DND-41 (cell line): ENCODE results near the gene KCNIP4.

Experiments
- ATAC-seq: fragments of 200-7000 bp; cut with Tn5 transposase; 3 replicates; pipeline ENCODE4 v1.9.1; 2021; ENCODE audit warnings: low read depth; ENCODE audit not compliant: insufficient read depth
- DNase-seq: peaks from one replicate; pipeline ENCODE4 v3.0.0-alpha.2; 2020
- H2AFZ ChIP-seq: 2 replicates; pipeline ENCODE4 v1.6.0; 2012; ENCODE audit warnings: low read depth, low read length
- H3K27ac ChIP-seq: 2 replicates; pipeline ENCODE4 v1.5.1; 2012; ENCODE audit warnings: low read length, inconsistent platforms
- H3K27me3 ChIP-seq: fragments of 200-600 bp; sonication (generic); 2 replicates; pipeline ENCODE4 v1.6.0; 2012; ENCODE audit warnings: low read length, mild to moderate bottlenecking, inconsistent platforms; ENCODE audit not compliant: insufficient read depth, poor library complexity
- H3K36me3 ChIP-seq: 2 replicates; pipeline ENCODE4 v1.5.1; 2012; ENCODE audit warnings: low read length, inconsistent platforms; ENCODE audit not compliant: insufficient read depth
- H3K4me1 ChIP-seq: 2 replicates; pipeline ENCODE4 v1.5.1; 2012; ENCODE audit warnings: mild to moderate bottlenecking, low read length; ENCODE audit not compliant: insufficient read depth
- H3K4me2 ChIP-seq: 2 replicates; pipeline ENCODE4 v1.6.0; 2012; ENCODE audit warnings: mild to moderate bottlenecking, moderate library complexity, low read length, inconsistent platforms; ENCODE audit not compliant: insufficient read depth
- H3K4me3 ChIP-seq, 2 experiments: fragments of 200-600 bp in 1 of 2; shearing (Covaris generic) in 1 of 2; 2 replicates each; pipeline ENCODE4 v1.5.1; 2012 to 2016; ENCODE audit warnings: inconsistent platforms in 2 of 2, low read length in 2 of 2, mild to moderate bottlenecking in 2 of 2, low read depth in 1 of 2, moderate library complexity in 1 of 2
- H3K79me2 ChIP-seq: 2 replicates; pipeline ENCODE4 v1.6.0; 2012; ENCODE audit warnings: low read length, inconsistent platforms; ENCODE audit not compliant: insufficient read depth
- H3K9ac ChIP-seq: 2 replicates; pipeline ENCODE4 v1.6.0; 2012; ENCODE audit warnings: low read depth, mild to moderate bottlenecking, inconsistent platforms, low read length, moderate library complexity
- H3K9me3 ChIP-seq: 2 replicates; pipeline ENCODE4 v1.5.1; 2012; ENCODE audit warnings: low read length, moderate library complexity, mild to moderate bottlenecking, inconsistent platforms; ENCODE audit not compliant: insufficient read depth, severe bottlenecking
- H4K20me1 ChIP-seq: 2 replicates; pipeline ENCODE4 v1.6.0; 2012; ENCODE audit warnings: low read length; ENCODE audit not compliant: insufficient read depth
- CTCF ChIP-seq: IDR thresholded peaks from 2 replicates; pipeline ENCODE4 v1.5.1; 2012; ENCODE audit warnings: borderline replicate concordance, low read length, moderate library complexity, mild to moderate bottlenecking; ENCODE audit not compliant: poor library complexity, severe bottlenecking; ENCODE audit errors: extremely low read depth
- EZH2 ChIP-seq: IDR thresholded peaks from 3 replicates; pipeline ENCODE4 v1.6.1; 2012; ENCODE audit warnings: borderline replicate concordance, low read depth, mild to moderate bottlenecking, moderate library complexity, low read length, inconsistent platforms; ENCODE audit not compliant: severe bottlenecking

Gene KCNIP4

GRCh38 chr4:20773144-20773997 lies 1175.2 kb downstream of the KCNIP4 start:
- no peaks in the 10 kb centered on the region for H3K4me1 ChIP-seq
- H3K27me3 ChIP-seq = no peaks in the 10 kb centered on the region
- no peaks in the 10 kb centered on the region for H4K20me1 ChIP-seq
- no peak overlapping the region for H3K4me3 ChIP-seq
- no peak overlapping the region for H3K9ac ChIP-seq
- H3K4me2 ChIP-seq = no peak overlapping the region
- no peak overlapping the region for H3K27ac ChIP-seq
- DNase-seq (peak; percentile 20), ATAC-seq (peak; percentile 58; the same call in 2 of the 3 replicates)
- TF ChIP-seq EZH2 (no peak), CTCF (peak; percentile 75)
- H3K79me2 ChIP-seq = no peaks in the 10 kb centered on the region
- peak overlapping the region; percentile 49; the same call in 1 of the 2 replicates for H2AFZ ChIP-seq
- H3K9me3 ChIP-seq = no peaks in the 10 kb centered on the region
- H3K36me3 ChIP-seq = no peaks in the 10 kb centered on the region

GRCh38 chr4:20764366-20764992 lies 1184.1 kb downstream of the KCNIP4 start:
- DNase-seq (no peak), ATAC-seq (no peak)
- TF ChIP-seq EZH2 (no peak), CTCF (no peak)
- no peak overlapping the region for H3K4me3 ChIP-seq
- no peaks in the 10 kb centered on the region for H3K36me3 ChIP-seq
- H3K9me3 ChIP-seq = no peaks in the 10 kb centered on the region
- no peaks in the 10 kb centered on the region for H4K20me1 ChIP-seq
- H3K9ac ChIP-seq = no peak overlapping the region
- no peaks in the 10 kb centered on the region for H3K27me3 ChIP-seq
- no peak overlapping the region for H3K4me2 ChIP-seq
- H2AFZ ChIP-seq = no peak overlapping the region
- H3K4me1 ChIP-seq = no peaks in the 10 kb centered on the region
- H3K27ac ChIP-seq = no peak overlapping the region
- no peaks in the 10 kb centered on the region for H3K79me2 ChIP-seq

GRCh38 chr4:20761826-20762225 lies 1186.7 kb downstream of the KCNIP4 start:
- Histone ChIP-seq H4K20me1 (no peaks in the 10 kb centered on the region), H2AFZ (no peak overlapping the region), H3K4me1 (no peaks in the 10 kb centered on the region), H3K27me3 (no peaks in the 10 kb centered on the region), H3K9me3 (no peaks in the 10 kb centered on the region), H3K4me2 (no peak overlapping the region), H3K4me3 (no peak overlapping the region), H3K9ac (no peak overlapping the region), H3K36me3 (no peaks in the 10 kb centered on the region), H3K79me2 (no peaks in the 10 kb centered on the region), H3K27ac (no peak overlapping the region)
- ATAC-seq (no peak), DNase-seq (no peak)
- TF ChIP-seq CTCF (no peak), EZH2 (no peak)
